Suppressor macrophage (primary cell): ENCODE results near the gene B4GALT7.

ENCODE experiments used
- DNase-seq, 4 experiments: peaks; one replicate each; pipeline ENCODE4 v3.0.0-alpha.2; 2020 to 2022

B4GALT7 gene

GRCh38 chr5:177593511-177593910 lies 6.4 kb upstream of the B4GALT7 start:
- no peak for DNase-seq

GRCh38 chr5:177594071-177594470 lies 5.9 kb upstream of the B4GALT7 start:
- DNase-seq, result no peak

GRCh38 chr5:177595026-177595585 lies 4.8 kb upstream of the B4GALT7 start:
- no peak for DNase-seq

GRCh38 chr5:177595991-177596774 lies 3.7 kb upstream of the B4GALT7 start:
- no peak for DNase-seq

- no peak for DNase-seq
Measured at GRCh38 chr5:177596775-177597238, 3.1 kb upstream of the B4GALT7 start.

- no peak for DNase-seq
Measured at GRCh38 chr5:177598477-177598876, 1.5 kb upstream of the B4GALT7 start.

GRCh38 chr5:177600508-177601018 lies 631 bp downstream of the B4GALT7 start:
- peak in 3 of 4 experiments; percentile 11 to 24 (median 18) for DNase-seq

GRCh38 chr5:177601126-177601525 lies 1.2 kb downstream of the B4GALT7 start:
- DNase-seq, result no peak

- DNase-seq, result peak in 1 of 4 experiments; percentile 17
Measured at GRCh38 chr5:177601577-177602457, 1.9 kb downstream of the B4GALT7 start.

- no peak for DNase-seq
Measured at GRCh38 chr5:177602458-177602830, 2.5 kb downstream of the B4GALT7 start.

GRCh38 chr5:177603631-177604030 lies 3.7 kb downstream of the B4GALT7 start:
- DNase-seq, result no peak

GRCh38 chr5:177604116-177604521 lies 4.2 kb downstream of the B4GALT7 start:
- DNase-seq, result no peak

- DNase-seq, result no peak
Measured at GRCh38 chr5:177604656-177605055, 4.7 kb downstream of the B4GALT7 start.

GRCh38 chr5:177605078-177605477 lies 5.1 kb downstream of the B4GALT7 start:
- DNase-seq, result no peak

GRCh38 chr5:177605667-177606066 lies 5.7 kb downstream of the B4GALT7 start:
- DNase-seq, result no peak

- DNase-seq, result no peak
Measured at GRCh38 chr5:177606071-177607051, 6.4 kb downstream of the B4GALT7 start.

GRCh38 chr5:177607115-177607451 lies 7.2 kb downstream of the B4GALT7 start:
- DNase-seq, result no peak

- DNase-seq, result peak; percentile 71 to 87 (median 78)
Measured at GRCh38 chr5:177607452-177608192, 7.7 kb downstream of the B4GALT7 start.

- no peak for DNase-seq
Measured at GRCh38 chr5:177608243-177609075, 8.5 kb downstream of the B4GALT7 start.
